Skeletal muscle satellite cell (primary cell): Measurements from ENCODE around the gene CHRD.

Experiments used
- H3K27me3 ChIP-seq: 2 replicates; pipeline ENCODE4 v1.7.0; 2013; ENCODE audit warnings: low read length; ENCODE audit not compliant: control insufficient read depth, insufficient read depth
- H3K36me3 ChIP-seq: 2 replicates; pipeline ENCODE4 v1.7.0; 2013; ENCODE audit warnings: mild to moderate bottlenecking, control low read depth, low read length; ENCODE audit not compliant: insufficient read depth
- H3K4me1 ChIP-seq: 2 replicates; pipeline ENCODE4 v1.7.0; 2013; ENCODE audit warnings: low read length; ENCODE audit not compliant: control insufficient read depth, insufficient read depth
- H3K4me2 ChIP-seq: 2 replicates; pipeline ENCODE4 v1.7.0; 2013; ENCODE audit warnings: mild to moderate bottlenecking, low read length
- H3K4me3 ChIP-seq: 2 replicates; pipeline ENCODE4 v1.7.0; 2013; ENCODE audit warnings: low read length
- H3K9ac ChIP-seq: 2 replicates; pipeline ENCODE4 v1.7.0; 2013; ENCODE audit warnings: mild to moderate bottlenecking, low read depth, low read length, moderate library complexity
- H3K9me3 ChIP-seq: replicated peaks from 2 replicates; pipeline ENCODE4 v1.7.0; 2013; ENCODE audit warnings: mild to moderate bottlenecking, control low read depth, low read length

CHRD gene

GRCh38 chr3:184368586-184369183 lies 11.2 kb upstream of the CHRD start:
- no peak overlapping the region for H3K4me3 ChIP-seq
- peaks cover 56% of the 10 kb centered on the region for H3K4me1 ChIP-seq
- no peaks in the 10 kb centered on the region for H3K27me3 ChIP-seq
- H3K9me3 ChIP-seq, result no peaks in the 10 kb centered on the region
- peaks cover 17% of the 10 kb centered on the region for H3K36me3 ChIP-seq
- H3K9ac ChIP-seq, result no peak overlapping the region
- H3K4me2 ChIP-seq, result peak overlapping the region; percentile 9

GRCh38 chr3:184371570-184372018 lies 8.3 kb upstream of the CHRD start:
- Histone ChIP-seq H3K9me3 (no peaks in the 10 kb centered on the region), H3K36me3 (peaks cover 16% of the 10 kb centered on the region)

DNA sequence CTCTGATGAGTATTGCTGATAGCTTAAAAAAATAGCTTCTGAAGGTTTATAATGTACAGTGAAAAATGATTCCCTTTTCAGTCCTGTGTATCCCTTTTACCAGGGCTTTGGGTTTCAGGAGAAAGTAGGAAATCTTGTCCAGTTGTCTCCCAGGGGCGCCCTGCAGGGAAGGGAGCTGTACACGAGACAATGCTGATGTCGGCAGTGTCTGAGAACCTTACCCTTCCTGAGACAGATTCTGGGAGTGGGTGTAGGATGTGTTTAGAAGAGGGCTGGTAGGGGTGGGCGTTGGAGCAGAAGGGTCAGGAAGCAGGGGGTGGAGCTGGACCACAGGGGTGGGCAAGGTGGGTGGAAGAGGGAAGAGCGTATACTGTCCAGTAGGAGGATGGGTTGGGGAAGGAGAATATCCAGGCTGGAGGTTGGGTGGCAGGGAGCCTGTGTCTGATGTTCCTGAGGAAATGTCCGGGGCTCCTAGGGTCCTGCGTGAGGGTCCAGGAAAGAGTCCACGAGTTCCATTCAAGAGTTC lies 7.5 kb upstream of the CHRD start:
- peaks cover 39% of the 10 kb centered on the region for H3K4me1 ChIP-seq
- H3K4me2 ChIP-seq, result no peak overlapping the region
- peaks cover 12% of the 10 kb centered on the region for H3K36me3 ChIP-seq
- H3K9ac ChIP-seq, result no peak overlapping the region
- no peak overlapping the region for H3K4me3 ChIP-seq
- H3K27me3 ChIP-seq, result peaks cover 12% of the 10 kb centered on the region
- H3K9me3 ChIP-seq, result no peaks in the 10 kb centered on the region

More at GRCh38 chr3:184371570-184372018, 8.3 kb upstream of the CHRD start:
- Histone ChIP-seq H3K4me2 (no peak overlapping the region), H3K9ac (no peak overlapping the region), H3K27me3 (peaks cover 9% of the 10 kb centered on the region), H3K4me1 (peaks cover 45% of the 10 kb centered on the region), H3K4me3 (no peak overlapping the region)

GRCh38 chr3:184372911-184373310 lies 6.9 kb upstream of the CHRD start:
- peaks cover 36% of the 10 kb centered on the region for H3K4me1 ChIP-seq
- no peak overlapping the region for H3K4me3 ChIP-seq
- H3K9ac ChIP-seq, result no peak overlapping the region
- peaks cover 17% of the 10 kb centered on the region for H3K27me3 ChIP-seq
- no peaks in the 10 kb centered on the region for H3K9me3 ChIP-seq
- H3K36me3 ChIP-seq, result peaks cover 9% of the 10 kb centered on the region
- H3K4me2 ChIP-seq, result peak overlapping the region; percentile 26

DNA sequence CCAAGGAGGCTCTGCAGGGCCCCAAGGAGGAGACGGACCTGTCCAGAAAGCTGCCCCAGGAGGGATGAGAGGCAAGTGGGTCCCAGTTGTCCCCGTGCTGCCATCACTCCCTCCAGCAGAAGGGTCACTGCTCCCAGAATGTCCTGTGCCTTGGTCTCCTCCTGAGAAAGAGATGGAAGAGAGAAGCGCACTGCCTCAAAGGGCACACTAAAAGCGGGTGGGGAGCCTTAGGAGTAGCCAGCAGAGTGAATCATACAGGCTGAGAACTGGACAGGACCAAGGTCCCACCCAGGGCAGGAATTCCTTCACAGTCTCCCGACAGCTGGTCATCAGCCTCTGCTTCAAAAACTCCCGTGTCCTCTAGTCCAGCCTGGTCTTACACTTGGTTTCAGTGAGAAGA lies 6.4 kb upstream of the CHRD start:
- H3K36me3 ChIP-seq, result peaks cover 4% of the 10 kb centered on the region
- H3K4me2 ChIP-seq, result peak overlapping the region; percentile 26
- no peak overlapping the region for H3K9ac ChIP-seq
- H3K9me3 ChIP-seq, result no peaks in the 10 kb centered on the region
- peaks cover 21% of the 10 kb centered on the region for H3K27me3 ChIP-seq
- H3K4me1 ChIP-seq, result peaks cover 31% of the 10 kb centered on the region
- no peak overlapping the region for H3K4me3 ChIP-seq

DNA sequence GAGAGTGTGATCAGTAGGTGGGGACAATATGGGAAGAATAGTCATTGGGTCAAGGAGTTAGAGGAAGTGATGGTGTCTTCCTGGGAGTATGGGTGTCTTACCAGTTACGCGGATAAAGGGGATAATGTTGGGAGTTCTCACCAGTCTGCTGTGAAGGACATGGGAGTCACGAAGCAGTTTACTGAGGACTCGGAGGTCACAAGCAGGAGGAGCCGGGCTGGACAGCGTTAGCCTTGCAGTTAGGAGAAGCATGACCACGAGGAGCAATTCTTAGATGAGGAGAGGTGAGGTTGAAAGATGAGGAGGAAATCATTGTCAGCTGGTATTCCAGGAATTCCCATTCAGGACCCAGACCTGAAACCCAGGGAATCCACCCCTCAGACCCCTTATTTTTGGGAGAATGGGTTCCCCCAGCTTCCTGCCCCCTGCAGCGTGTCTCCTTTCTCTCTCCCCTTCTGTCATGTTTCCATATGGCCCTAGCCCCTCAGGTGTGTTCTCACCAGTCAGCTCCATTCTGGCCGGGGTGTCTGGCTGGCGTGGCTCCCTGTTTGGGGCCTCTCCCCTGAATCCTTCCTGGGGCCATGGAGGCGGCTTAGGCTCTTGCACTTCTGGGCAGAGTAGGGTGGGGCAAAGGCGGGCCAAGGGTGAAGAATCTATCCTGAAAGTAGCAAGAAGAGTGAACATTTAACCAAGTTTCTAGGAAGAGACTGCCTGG lies 4.0 kb upstream of the CHRD start:
- no peaks in the 10 kb centered on the region for H3K36me3 ChIP-seq
- H3K4me2 ChIP-seq, result no peak overlapping the region
- H3K27me3 ChIP-seq, result peaks cover 38% of the 10 kb centered on the region
- no peak overlapping the region for H3K4me3 ChIP-seq
- no peaks in the 10 kb centered on the region for H3K9me3 ChIP-seq
- H3K9ac ChIP-seq, result no peak overlapping the region
- H3K4me1 ChIP-seq, result peaks cover 32% of the 10 kb centered on the region

DNA sequence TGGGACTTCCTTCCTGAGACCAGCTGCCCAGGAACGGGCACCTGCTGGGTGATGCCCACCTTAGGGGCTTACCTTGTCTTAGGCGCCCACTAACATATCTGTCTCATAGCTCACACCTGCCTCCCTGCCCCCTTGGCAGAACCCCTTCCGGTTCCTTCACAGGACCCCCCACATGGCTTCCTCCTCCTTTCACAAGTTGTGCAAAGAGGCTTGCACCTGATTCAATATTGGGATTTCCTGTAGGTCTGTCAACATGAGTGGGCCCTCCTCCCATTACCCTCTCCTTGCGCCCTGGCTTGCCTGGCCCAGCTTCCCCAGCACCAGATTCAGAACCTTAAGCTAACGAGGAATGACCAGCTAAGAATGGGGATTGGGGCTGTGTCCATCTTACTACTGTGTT lies 2.5 kb upstream of the CHRD start:
- no peak overlapping the region for H3K4me3 ChIP-seq

DNA sequence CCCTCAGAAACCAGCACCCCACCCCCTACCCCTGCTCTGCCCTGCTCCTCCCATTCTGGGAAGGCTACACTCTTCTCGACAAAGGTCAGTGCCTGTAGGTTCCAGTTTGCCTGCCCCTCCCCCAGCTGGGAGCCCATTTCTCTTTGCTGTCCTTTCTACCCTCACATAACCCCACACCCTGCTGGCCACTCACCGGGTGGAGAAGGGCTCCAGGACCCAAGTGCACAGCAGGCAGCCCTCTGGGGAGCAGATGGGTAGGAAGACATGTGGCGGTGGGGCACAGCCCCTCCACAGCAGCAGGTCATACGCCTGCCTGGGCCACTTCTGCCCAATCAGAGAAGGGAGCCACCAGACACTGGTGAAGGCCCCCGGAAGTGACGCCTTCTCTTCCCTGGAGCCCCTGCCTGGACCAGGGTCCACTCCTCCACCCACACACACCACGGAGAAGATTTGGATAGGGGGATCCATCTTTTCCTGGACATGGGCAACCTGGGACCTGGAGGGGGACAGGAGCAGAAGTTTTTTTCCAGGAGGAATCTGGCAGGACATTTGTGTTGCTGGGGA lies 1.9 kb upstream of the CHRD start, which contains the start of gene THPO:
Gene THPO (minus strand): TSS at position 326 of the 564 bp plus-strand sequence. CDS start 1,948 bp downstream, outside the sequence.
- Histone ChIP-seq H3K4me1 (peaks cover 30% of the 10 kb centered on the region), H3K36me3 (no peaks in the 10 kb centered on the region), H3K27me3 (peaks cover 52% of the 10 kb centered on the region), H3K9me3 (no peaks in the 10 kb centered on the region), H3K4me2 (no peak within 1 kb of the TSS), H3K9ac (no peak within 1 kb of the TSS), H3K4me3 (no peak within 1 kb of the TSS)

More for the DNA sequence above, 2.5 kb upstream of the CHRD start:
- Histone ChIP-seq H3K27me3 (peaks cover 52% of the 10 kb centered on the region), H3K9ac (no peak overlapping the region), H3K9me3 (no peaks in the 10 kb centered on the region), H3K4me1 (peaks cover 31% of the 10 kb centered on the region), H3K36me3 (no peaks in the 10 kb centered on the region), H3K4me2 (no peak overlapping the region)

GRCh38 chr3:184378651-184379357 lies 1.1 kb upstream of the CHRD start:
- Histone ChIP-seq H3K4me3 (no peak overlapping the region), H3K4me1 (peaks cover 22% of the 10 kb centered on the region), H3K4me2 (peak overlapping the region; percentile 6), H3K9me3 (no peaks in the 10 kb centered on the region), H3K9ac (no peak overlapping the region), H3K36me3 (no peaks in the 10 kb centered on the region), H3K27me3 (peaks cover 52% of the 10 kb centered on the region)

DNA sequence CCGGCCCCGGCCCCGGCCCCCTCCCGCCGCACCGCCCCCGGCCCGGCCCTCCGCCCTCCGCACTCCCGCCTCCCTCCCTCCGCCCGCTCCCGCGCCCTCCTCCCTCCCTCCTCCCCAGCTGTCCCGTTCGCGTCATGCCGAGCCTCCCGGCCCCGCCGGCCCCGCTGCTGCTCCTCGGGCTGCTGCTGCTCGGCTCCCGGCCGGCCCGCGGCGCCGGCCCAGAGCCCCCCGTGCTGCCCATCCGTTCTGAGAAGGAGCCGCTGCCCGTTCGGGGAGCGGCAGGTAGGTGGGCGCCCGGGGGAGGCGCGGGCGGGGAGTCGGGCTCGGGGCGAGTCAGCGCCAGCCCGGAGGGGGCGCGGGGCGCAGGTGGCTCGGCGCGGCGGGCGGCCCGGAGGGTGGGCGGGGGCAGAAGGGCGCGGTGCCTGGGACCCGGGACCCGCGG lies 352 bp downstream of the CHRD start:
- H3K9ac ChIP-seq, result no peak overlapping the region
- peaks cover 22% of the 10 kb centered on the region for H3K4me1 ChIP-seq
- H3K27me3 ChIP-seq, result peaks cover 52% of the 10 kb centered on the region
- H3K4me2 ChIP-seq, result peak overlapping the region; percentile 78
- H3K4me3 ChIP-seq, result peak overlapping the region; percentile 65
- no peaks in the 10 kb centered on the region for H3K36me3 ChIP-seq
- no peaks in the 10 kb centered on the region for H3K9me3 ChIP-seq
